DND-41 (cell line): Measurements from ENCODE around the gene APOBR.

Experiments used
- EZH2 ChIP-seq: IDR thresholded peaks from 3 replicates; pipeline ENCODE4 v1.6.1; 2012; ENCODE audit warnings: borderline replicate concordance, low read depth, mild to moderate bottlenecking, moderate library complexity, low read length, inconsistent platforms; ENCODE audit not compliant: severe bottlenecking
- TF ChIP-seq, protein P1 (sequence below): IDR thresholded peaks from 2 replicates; pipeline ENCODE4 v1.5.1; 2012; ENCODE audit warnings: borderline replicate concordance, low read length, moderate library complexity, mild to moderate bottlenecking; ENCODE audit not compliant: poor library complexity, severe bottlenecking; ENCODE audit errors: extremely low read depth

DNA sequence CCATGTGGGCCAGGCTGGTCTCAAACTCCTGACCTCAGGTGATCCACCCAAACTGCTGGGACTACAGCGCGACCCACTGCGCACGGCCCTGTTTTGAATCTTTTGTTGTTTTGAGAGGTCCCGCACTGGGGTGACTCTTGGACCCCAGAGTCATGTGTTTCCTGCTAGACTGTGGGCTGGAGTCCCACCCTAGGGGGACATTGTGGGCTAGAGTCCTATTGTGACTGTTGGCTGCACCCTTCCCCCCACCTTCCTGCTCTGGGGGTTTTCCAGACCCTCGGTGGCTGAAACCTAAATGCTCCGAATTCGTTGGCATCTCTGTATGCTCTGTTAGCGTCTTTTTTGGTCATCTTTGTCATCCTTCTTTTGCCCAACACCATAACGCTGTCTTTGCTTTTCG is 28.3 kb downstream of the APOBR start:
- TF ChIP-seq, protein P1, sequence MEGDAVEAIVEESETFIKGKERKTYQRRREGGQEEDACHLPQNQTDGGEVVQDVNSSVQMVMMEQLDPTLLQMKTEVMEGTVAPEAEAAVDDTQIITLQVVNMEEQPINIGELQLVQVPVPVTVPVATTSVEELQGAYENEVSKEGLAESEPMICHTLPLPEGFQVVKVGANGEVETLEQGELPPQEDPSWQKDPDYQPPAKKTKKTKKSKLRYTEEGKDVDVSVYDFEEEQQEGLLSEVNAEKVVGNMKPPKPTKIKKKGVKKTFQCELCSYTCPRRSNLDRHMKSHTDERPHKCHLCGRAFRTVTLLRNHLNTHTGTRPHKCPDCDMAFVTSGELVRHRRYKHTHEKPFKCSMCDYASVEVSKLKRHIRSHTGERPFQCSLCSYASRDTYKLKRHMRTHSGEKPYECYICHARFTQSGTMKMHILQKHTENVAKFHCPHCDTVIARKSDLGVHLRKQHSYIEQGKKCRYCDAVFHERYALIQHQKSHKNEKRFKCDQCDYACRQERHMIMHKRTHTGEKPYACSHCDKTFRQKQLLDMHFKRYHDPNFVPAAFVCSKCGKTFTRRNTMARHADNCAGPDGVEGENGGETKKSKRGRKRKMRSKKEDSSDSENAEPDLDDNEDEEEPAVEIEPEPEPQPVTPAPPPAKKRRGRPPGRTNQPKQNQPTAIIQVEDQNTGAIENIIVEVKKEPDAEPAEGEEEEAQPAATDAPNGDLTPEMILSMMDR = no peak
- no peak for TF ChIP-seq EZH2
